ENCODE measurements around the gene ZNF350.

DNA sequence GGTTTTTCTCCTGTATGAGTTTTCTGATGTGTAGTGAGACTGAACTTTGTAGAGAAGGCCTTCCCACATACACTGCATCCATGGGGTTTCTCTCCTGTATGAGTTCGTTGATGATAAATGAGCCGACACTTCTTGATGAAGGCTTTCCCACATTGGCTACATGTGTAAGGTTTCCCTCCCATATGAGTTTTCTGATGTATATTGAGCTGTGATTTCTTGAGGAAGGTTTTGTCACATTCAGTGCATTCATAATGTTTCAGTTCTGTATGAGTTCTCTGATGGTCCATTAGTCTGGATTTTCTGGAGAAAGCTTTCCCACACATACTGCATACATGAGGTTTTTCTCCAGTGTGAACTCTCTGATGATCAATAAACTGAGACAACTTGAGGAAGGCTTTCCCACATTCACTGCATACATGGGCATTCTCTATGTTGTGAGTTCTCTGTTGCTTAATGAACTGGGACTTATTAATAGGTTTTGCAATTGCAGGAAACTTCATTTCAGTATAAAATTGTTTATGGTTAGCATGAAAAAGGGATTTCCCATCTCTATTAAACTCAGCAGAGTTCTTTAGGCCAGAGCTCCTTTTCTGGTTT lies 7.5 kb upstream of the ZNF350 start:
- no peak for TF ChIP-seq EZH2phosphoT487 (IDR thresholded peaks at IDR 0.05; ENCODE audit: low read depth)
- TF ChIP-seq, protein P1, sequence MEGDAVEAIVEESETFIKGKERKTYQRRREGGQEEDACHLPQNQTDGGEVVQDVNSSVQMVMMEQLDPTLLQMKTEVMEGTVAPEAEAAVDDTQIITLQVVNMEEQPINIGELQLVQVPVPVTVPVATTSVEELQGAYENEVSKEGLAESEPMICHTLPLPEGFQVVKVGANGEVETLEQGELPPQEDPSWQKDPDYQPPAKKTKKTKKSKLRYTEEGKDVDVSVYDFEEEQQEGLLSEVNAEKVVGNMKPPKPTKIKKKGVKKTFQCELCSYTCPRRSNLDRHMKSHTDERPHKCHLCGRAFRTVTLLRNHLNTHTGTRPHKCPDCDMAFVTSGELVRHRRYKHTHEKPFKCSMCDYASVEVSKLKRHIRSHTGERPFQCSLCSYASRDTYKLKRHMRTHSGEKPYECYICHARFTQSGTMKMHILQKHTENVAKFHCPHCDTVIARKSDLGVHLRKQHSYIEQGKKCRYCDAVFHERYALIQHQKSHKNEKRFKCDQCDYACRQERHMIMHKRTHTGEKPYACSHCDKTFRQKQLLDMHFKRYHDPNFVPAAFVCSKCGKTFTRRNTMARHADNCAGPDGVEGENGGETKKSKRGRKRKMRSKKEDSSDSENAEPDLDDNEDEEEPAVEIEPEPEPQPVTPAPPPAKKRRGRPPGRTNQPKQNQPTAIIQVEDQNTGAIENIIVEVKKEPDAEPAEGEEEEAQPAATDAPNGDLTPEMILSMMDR (IDR thresholded peaks at IDR 0.05; ENCODE audit: low read depth, low read length) = no peak
